ENCODE results near the gene POFUT2. TPM values are rescaled to one million over a fixed set of nuclear protein-coding genes. Genes with fewer than 3 reads are reported as not detected.

Gene POFUT2
- polyA plus RNA-seq, 1 donor: 36.2 TPM

DNA sequence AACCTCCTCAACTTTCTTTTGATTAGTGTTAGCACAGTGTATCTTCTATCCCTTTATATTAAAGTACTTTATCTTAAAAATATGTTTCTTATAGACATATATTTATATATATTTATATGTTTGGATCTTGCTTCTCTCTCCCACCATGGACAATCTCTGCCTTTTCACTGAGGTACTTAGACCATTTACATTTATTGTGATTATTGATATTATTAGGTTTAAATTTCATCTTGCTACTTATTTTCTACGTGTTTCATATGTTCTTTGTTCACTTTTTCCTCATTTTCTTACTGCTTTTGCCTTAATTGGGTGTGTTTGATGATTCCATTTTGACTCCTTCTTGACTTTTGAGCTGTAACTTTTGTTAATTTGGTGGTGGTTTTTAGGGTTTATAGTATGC lies 70.7 kb downstream of the POFUT2 start:
- 91% methylated on average over 1 of the region's 1 CpG for WGBS (ENCODE audit: insufficient coverage, low lambda C conversion rate)
- no peak for DNase-seq
- H3K36me3 ChIP-seq (ENCODE audit: control insufficient read depth, insufficient read depth, low read length): peaks cover 2% of the 10 kb centered on the region
- H3K9me3 ChIP-seq (ENCODE audit: control insufficient read depth, low read depth, low read length): peaks cover 6% of the 10 kb centered on the region
- H3K4me1 ChIP-seq (ENCODE audit: control insufficient read depth, insufficient read depth, low read length): no peaks in the 10 kb centered on the region
- H3K4me3 ChIP-seq (ENCODE audit: low read length): no peak overlapping the region
- H3K27me3 ChIP-seq (ENCODE audit: control insufficient read depth, insufficient read depth, low read length): no peaks in the 10 kb centered on the region
- no peak overlapping the region for H3K27ac ChIP-seq (ENCODE audit: low read length)

DNA sequence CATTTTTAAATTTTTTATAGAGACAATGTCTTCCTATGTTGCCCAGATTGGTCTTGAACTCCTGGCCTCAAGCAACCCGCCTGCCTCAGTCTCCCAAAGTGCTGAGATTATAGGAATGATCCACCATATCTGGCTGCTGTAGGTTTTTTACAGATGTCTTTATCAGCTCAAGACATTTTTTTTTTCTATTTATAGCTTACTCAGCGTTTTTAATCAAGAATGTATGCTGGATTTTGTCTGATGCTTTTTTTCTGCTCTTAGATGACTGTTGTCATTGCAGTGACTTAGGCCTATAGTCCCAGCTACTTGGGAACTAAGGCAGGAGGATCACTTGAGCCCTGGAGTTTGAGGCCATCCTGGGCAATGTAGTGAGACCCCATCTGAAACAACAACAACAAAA lies 72.5 kb downstream of the POFUT2 start:
- WGBS (ENCODE audit: insufficient coverage, low lambda C conversion rate): 80% methylated on average over 1 of the region's 2 CpGs
- H3K4me1 ChIP-seq (ENCODE audit: control insufficient read depth, insufficient read depth, low read length): no peaks in the 10 kb centered on the region

More for the DNA sequence above, 72.5 kb downstream of the POFUT2 start:
- Histone ChIP-seq H3K4me3 (ENCODE audit: low read length) (no peak overlapping the region), H3K9me3 (ENCODE audit: control insufficient read depth, low read depth, low read length) (peaks cover 6% of the 10 kb centered on the region), H3K27ac (ENCODE audit: low read length) (no peak overlapping the region), H3K27me3 (ENCODE audit: control insufficient read depth, insufficient read depth, low read length) (no peaks in the 10 kb centered on the region), H3K36me3 (ENCODE audit: control insufficient read depth, insufficient read depth, low read length) (peaks cover 7% of the 10 kb centered on the region)
- DNase-seq: no peak

Other genes starting within 250 kb of the POFUT2 start
- 12.1 TPM for gene ADARB1, start 213.3 kb downstream of the POFUT2 start, polyA plus RNA-seq
- gene COL18A1, start 117.3 kb upstream of the POFUT2 start, polyA plus RNA-seq: 44.4 TPM